Measurements from ENCODE around the gene DCDC1. TPM values are rescaled to one million over a fixed set of nuclear protein-coding genes. Genes with fewer than 3 reads are reported as not detected.

DCDC1 gene
- total and polyA plus RNA-seq, 9 of the 15 experiments (the other 6 are each of a cell fraction or from before 2014, with no cell fraction given), result 0.05 to 0.18 (median 0.08) TPM; not detected in 3

- H3K4me1 ChIP-seq (replicated peaks in 1 of 2; ENCODE audit: control insufficient read depth in 2 of 2, insufficient read depth in 2 of 2, low read length in 2 of 2), result no peaks in the 10 kb centered on the region
- in situ Hi-C loops (cut with MboI) (loop anchor here (10.0 to 25.0 kb wide), 2 partner anchors 631 to 919 kb away; no protein-coding TSS in a partner anchor), intact Hi-C loops (cut with micrococcal nuclease) (loop anchor here (5.0 to 10.0 kb wide), 2 partner anchors 131 to 764 kb away; no protein-coding TSS in a partner anchor)
- H3K9me1 ChIP-seq (ENCODE audit: control insufficient read depth, insufficient read depth, low read length), result no peaks in the 10 kb centered on the region
- BruUV-seq (replicated peaks), result no TSS peak
- POLR2A ChIA-PET, result no interaction called here
- DNase-seq (ENCODE audit: extremely low read depth in 1 of 4, low spot score in 3 of 4) (no peak), ATAC-seq (no peak), FAIRE-seq (no peak)
- no peaks in the 10 kb centered on the region for H3K9me3 ChIP-seq (replicated peaks; ENCODE audit: control insufficient read depth, insufficient read depth, low read depth, low read length)
- H3K4me2 ChIP-seq (ENCODE audit: insufficient read depth, low read length), result no peak overlapping the region
- H3K79me2 ChIP-seq (ENCODE audit: control insufficient read depth, insufficient read depth, low read length), result no peaks in the 10 kb centered on the region
- H3K4me3 ChIP-seq, result no peak overlapping the region
- TF ChIP-seq KLF13 (tag; IDR thresholded peaks at IDR 0.05; ENCODE audit: borderline replicate concordance, low read depth) (no peak), RHOXF2B (CRISPR knock-in tag; conservative IDR thresholded peaks at IDR 0.05) (no peak), SAFB2 (IDR thresholded peaks at IDR 0.05; ENCODE audit: borderline replicate concordance, low read depth, low read length, severe bottlenecking) (no peak), TOE1 (IDR thresholded peaks at IDR 0.05; ENCODE audit: borderline replicate concordance) (no peak), TOE1 (CRISPR knock-in tag; IDR thresholded peaks at IDR 0.05; ENCODE audit: borderline replicate concordance, low read depth) (no peak), SMC3 (conservative IDR thresholded peaks at IDR 0.05; ENCODE audit: insufficient read depth, low read depth, low read length) (no peak), ZNF507 (tag; conservative IDR thresholded peaks at IDR 0.05) (no peak), PURB (CRISPR knock-in tag; IDR thresholded peaks at IDR 0.05; ENCODE audit: low read depth) (no peak), ZFP1 (CRISPR knock-in tag; IDR thresholded peaks at IDR 0.05) (no peak), GTF2A2 (tag; IDR thresholded peaks at IDR 0.05) (no peak), RBM14 (IDR thresholded peaks at IDR 0.05; ENCODE audit: borderline replicate concordance, insufficient read depth, low read depth, low read length) (no peak), TAF9B (IDR thresholded peaks at IDR 0.05; ENCODE audit: partially characterized antibody) (no peak), XRCC3 (IDR thresholded peaks at IDR 0.05) (no peak), CREB3 (tag; conservative IDR thresholded peaks at IDR 0.05; ENCODE audit: low read depth) (no peak), NFIX (CRISPR knock-in tag; IDR thresholded peaks at IDR 0.05; ENCODE audit: low read depth) (no peak), TAF7 (tag; IDR thresholded peaks at IDR 0.05) (no peak), ZFP30 (CRISPR knock-in tag; IDR thresholded peaks at IDR 0.05; ENCODE audit: borderline replicate concordance) (no peak)
- TF ChIP-seq, protein P1, sequence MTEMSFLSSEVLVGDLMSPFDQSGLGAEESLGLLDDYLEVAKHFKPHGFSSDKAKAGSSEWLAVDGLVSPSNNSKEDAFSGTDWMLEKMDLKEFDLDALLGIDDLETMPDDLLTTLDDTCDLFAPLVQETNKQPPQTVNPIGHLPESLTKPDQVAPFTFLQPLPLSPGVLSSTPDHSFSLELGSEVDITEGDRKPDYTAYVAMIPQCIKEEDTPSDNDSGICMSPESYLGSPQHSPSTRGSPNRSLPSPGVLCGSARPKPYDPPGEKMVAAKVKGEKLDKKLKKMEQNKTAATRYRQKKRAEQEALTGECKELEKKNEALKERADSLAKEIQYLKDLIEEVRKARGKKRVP (CRISPR knock-in tag; IDR thresholded peaks at IDR 0.05), result no peak
- CTCF ChIA-PET (ENCODE audit: low intra/inter-chr PET ratio), result no interaction called here
- H2AFZ ChIP-seq (ENCODE audit: low read depth, low read length), result no peak overlapping the region
- H3K27me3 ChIP-seq (ENCODE audit: control insufficient read depth in 2 of 2, insufficient read depth in 2 of 2, low read length in 2 of 2), result no peaks in the 10 kb centered on the region
- no peak overlapping the region for H3K9ac ChIP-seq (ENCODE audit: insufficient read depth in 1 of 2, low read depth in 2 of 2, low read length in 2 of 2)
- no peaks in the 10 kb centered on the region for H4K20me1 ChIP-seq (replicated peaks; ENCODE audit: control insufficient read depth, insufficient read depth, low read length)
- no peak overlapping the region for H3K27ac ChIP-seq (ENCODE audit: extremely low read depth, low read depth, low read length)
- WGBS (ENCODE audit: insufficient coverage, low coverage, missing lambda C conversion rate), result 0% methylated on average over 1 of the region's 1 CpG
- no peaks in the 10 kb centered on the region for H3K36me3 ChIP-seq (ENCODE audit: control insufficient read depth, insufficient read depth, low read length)
Measured at GRCh38 chr11:31243706-31244105, 125.8 kb downstream of the DCDC1 start.

Measured in K562 (cell line).